HAP-1 (cell line): Measurements from ENCODE around the gene MYL12A.
"Not testable (repeated sequence)": the region's sequence is repeated elsewhere in the genome, so short reads cannot be mapped to it uniquely, and the experiment has no call there.

Source experiments
- DNase-seq, 2 experiments: peaks; one replicate each; pipeline ENCODE4 v3.0.0-alpha.2; 2016 to 2020; ENCODE audit warnings: low spot score in 2 of 2
- H3K27me3 ChIP-seq: fragments of 250-450 bp; sonication (Bioruptor Pico); 2 replicates; pipeline ENCODE4 v1.5.1; 2020; ENCODE audit warnings: low read depth, mild to moderate bottlenecking, moderate library complexity
- H3K36me3 ChIP-seq: fragments of 250-450 bp; sonication (Bioruptor Pico); replicated peaks from 2 replicates; pipeline ENCODE4 v1.5.1; 2020; ENCODE audit warnings: mild to moderate bottlenecking
- H3K4me1 ChIP-seq: fragments of 250-450 bp; sonication (Bioruptor Pico); 2 replicates; pipeline ENCODE4 v1.5.1; 2020; ENCODE audit warnings: mild to moderate bottlenecking
- H3K4me3 ChIP-seq: fragments of 250-450 bp; sonication (Bioruptor Pico); 2 replicates; pipeline ENCODE4 v1.5.1; 2020; ENCODE audit warnings: mild to moderate bottlenecking, moderate library complexity
- H3K9me3 ChIP-seq: fragments of 250-450 bp; sonication (Bioruptor Pico); 2 replicates; pipeline ENCODE4 v1.5.1; 2020; ENCODE audit warnings: mild to moderate bottlenecking, moderate library complexity
- in situ Hi-C: fragments of 300-500 bp; cut with MboI; formaldehyde crosslinking; loops from 3 replicates; pipeline ENCODE4 v1.14.3; 2020; ENCODE audit warnings: low sequenced_read_pairs, inconsistent platforms, mixed read lengths

MYL12A gene

GRCh38 chr18:3217948-3218647 lies 29.5 kb upstream of the MYL12A start:
- Histone ChIP-seq H3K36me3 (no peaks in the 10 kb centered on the region), H3K4me3 (no peak overlapping the region), H3K9me3 (no peaks in the 10 kb centered on the region), H3K27me3 (no peaks in the 10 kb centered on the region), H3K4me1 (peaks cover 1% of the 10 kb centered on the region)
- DNase-seq: peak; percentile 12 to 30
- in situ Hi-C loops: no loop called here

DNA sequence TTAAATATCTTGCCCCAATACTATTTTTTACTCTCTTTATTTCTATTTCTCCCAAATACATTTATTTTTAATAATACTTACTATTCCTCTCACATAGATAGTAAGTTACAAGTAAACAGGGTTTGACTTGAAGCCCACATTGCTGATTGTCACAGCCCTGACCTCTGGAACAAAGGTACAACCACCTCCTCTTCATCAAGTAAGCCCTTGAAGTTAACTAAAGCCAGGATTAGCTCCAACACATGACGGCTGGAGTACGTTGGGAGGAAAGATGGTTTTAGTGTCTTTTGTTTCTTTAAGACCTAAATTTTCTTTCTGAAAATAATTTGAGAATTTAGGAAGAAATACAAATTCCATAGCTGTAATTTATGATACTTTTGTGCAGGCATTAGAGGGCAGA lies 28.8 kb upstream of the MYL12A start:
- no peaks in the 10 kb centered on the region for H3K36me3 ChIP-seq
- H3K9me3 ChIP-seq: no peaks in the 10 kb centered on the region
- no peak for DNase-seq
- H3K4me3 ChIP-seq: no peak overlapping the region
- no peaks in the 10 kb centered on the region for H3K27me3 ChIP-seq
- in situ Hi-C loops: no loop called here
- H3K4me1 ChIP-seq: peaks cover 9% of the 10 kb centered on the region

DNA sequence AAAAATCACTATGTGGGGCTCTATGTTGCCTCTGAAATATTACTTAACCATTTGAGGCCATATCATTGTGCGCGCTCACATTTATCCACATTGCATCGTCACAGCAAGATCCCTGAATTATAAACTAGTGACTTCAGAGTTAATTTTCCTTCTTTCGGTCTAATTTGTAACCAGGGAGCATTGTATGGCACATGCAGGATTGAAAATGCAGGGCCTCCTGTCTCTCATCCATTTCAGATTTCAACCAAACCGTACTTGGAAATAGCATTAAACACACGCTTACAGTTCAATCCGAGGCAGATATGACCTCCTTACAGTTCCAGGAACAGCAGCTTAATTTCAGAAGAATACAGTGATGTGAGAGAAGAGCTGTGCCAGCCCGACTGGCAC lies 28.4 kb upstream of the MYL12A start:
- H3K4me3 ChIP-seq: no peak overlapping the region
- no peaks in the 10 kb centered on the region for H3K9me3 ChIP-seq
- in situ Hi-C loops: no loop called here
- no peaks in the 10 kb centered on the region for H3K27me3 ChIP-seq
- DNase-seq: no peak
- no peaks in the 10 kb centered on the region for H3K36me3 ChIP-seq
- H3K4me1 ChIP-seq: peaks cover 9% of the 10 kb centered on the region

DNA sequence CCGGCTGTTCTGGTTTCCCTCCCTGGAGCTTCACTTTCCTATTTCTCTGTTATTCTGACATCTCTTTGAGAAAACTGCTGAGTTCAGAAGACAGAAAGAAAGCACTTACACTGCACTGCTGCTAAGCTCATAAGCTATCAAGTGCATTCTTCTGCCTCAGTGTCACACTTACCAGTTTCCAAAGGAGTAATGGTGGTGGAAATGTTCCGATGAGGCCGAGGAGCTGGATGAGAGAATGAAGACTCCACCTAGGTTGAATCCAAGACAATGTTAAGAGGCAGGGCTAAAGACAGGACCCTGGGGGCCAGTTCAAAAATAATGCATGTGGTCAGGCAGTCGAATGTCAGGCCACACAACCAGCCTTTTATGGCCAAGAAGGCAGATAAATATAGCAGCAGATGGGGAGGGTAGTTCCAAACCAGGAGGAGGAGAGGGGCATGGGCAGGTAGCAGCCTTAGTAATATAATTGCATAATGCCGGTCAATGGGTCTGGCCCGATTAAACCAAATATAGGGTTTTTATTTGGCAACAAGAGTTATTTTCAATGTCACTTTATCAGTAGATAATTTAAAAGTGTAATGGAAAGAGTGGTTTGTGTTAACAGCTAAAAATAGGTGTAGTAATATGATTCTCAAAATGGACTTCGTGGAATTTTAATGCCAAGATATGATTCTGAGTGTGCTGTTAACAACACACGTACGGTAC lies 27.8 kb upstream of the MYL12A start, which contains the start of gene MYOM1:
Gene MYOM1, minus strand, starts transcription at position 338 of the 705 bp plus-strand sequence. CDS start 4,745 bp downstream, outside the sequence.
- Histone ChIP-seq H3K4me3 (no peak within 1 kb of the TSS), H3K9me3 (no peaks in the 10 kb centered on the region), H3K27me3 (no peaks in the 10 kb centered on the region), H3K36me3 (no peaks in the 10 kb centered on the region), H3K4me1 (peaks cover 9% of the 10 kb centered on the region)
- in situ Hi-C loops: no loop called here
- DNase-seq: no peak

GRCh38 chr18:3220868-3221267 lies 26.7 kb upstream of the MYL12A start:
- H3K27me3 ChIP-seq, H3K36me3 ChIP-seq, H3K4me1 ChIP-seq, DNase-seq, in situ Hi-C loops, H3K4me3 ChIP-seq, H3K9me3 ChIP-seq: not testable (repeated sequence)

DNA sequence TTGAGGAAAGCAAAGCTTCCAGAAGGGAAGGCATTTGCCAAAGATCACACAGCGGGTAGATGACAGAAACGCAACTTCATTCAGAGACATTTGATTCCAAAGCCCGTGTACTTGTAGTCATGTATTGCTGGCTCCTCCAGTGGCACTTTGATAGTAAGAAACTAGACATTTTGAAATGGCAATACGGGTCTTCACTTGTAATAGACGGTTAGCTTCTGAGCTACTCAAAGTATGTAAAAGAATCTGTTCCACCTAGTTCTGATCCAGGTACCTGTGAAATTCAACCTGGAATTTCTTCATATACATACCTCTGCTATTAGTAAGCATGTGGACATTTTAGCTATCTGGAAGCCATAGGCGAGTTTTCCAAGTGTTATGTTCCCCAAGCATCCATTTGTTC lies 26.1 kb upstream of the MYL12A start:
- no peak for DNase-seq
- Histone ChIP-seq H3K27me3 (no peaks in the 10 kb centered on the region), H3K4me1 (peaks cover 9% of the 10 kb centered on the region), H3K4me3 (no peak overlapping the region), H3K36me3 (no peaks in the 10 kb centered on the region), H3K9me3 (no peaks in the 10 kb centered on the region)
- in situ Hi-C loops: no loop called here

- H3K9me3 ChIP-seq: no peaks in the 10 kb centered on the region
- no peak overlapping the region for H3K4me3 ChIP-seq
- no peak for DNase-seq
- no peaks in the 10 kb centered on the region for H3K27me3 ChIP-seq
- H3K4me1 ChIP-seq: peaks cover 9% of the 10 kb centered on the region
- no peaks in the 10 kb centered on the region for H3K36me3 ChIP-seq
- in situ Hi-C loops: no loop called here
Observed at GRCh38 chr18:3223356-3223755, 24.2 kb upstream of the MYL12A start.

DNA sequence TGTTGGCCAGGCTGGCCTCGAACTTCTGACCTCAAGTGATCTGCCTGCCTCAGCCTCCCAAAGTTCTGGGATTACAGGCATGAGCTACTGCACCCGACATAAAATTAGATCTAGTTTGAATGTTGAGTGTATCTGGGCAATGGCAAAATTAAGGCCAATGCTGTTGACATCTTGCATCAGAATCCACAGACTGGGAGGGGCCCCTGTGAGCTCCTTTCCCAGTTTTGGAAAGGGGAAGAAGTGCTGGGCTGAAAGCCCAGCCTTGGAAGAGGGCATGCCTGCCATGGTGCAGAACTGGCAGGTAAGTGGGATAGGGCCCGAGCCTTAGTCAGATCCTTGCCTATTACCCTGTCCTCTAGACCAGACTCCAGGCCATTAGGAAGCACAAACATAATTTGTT lies 23.4 kb upstream of the MYL12A start:
- Histone ChIP-seq H3K9me3 (no peaks in the 10 kb centered on the region), H3K4me1 (peaks cover 9% of the 10 kb centered on the region), H3K27me3 (no peaks in the 10 kb centered on the region), H3K4me3 (no peak overlapping the region), H3K36me3 (no peaks in the 10 kb centered on the region)
- no peak for DNase-seq
- in situ Hi-C loops: no loop called here

GRCh38 chr18:3225588-3225987 lies 22.0 kb upstream of the MYL12A start:
- no peak overlapping the region for H3K4me3 ChIP-seq
- DNase-seq: no peak
- H3K36me3 ChIP-seq: no peaks in the 10 kb centered on the region
- H3K27me3 ChIP-seq: no peaks in the 10 kb centered on the region
- H3K9me3 ChIP-seq: no peaks in the 10 kb centered on the region
- in situ Hi-C loops: no loop called here
- peaks cover 10% of the 10 kb centered on the region for H3K4me1 ChIP-seq

GRCh38 chr18:3226048-3226447 lies 21.6 kb upstream of the MYL12A start:
- no peaks in the 10 kb centered on the region for H3K36me3 ChIP-seq
- peaks cover 15% of the 10 kb centered on the region for H3K4me1 ChIP-seq
- no peaks in the 10 kb centered on the region for H3K9me3 ChIP-seq
- no peaks in the 10 kb centered on the region for H3K27me3 ChIP-seq
- DNase-seq: no peak
- no peak overlapping the region for H3K4me3 ChIP-seq
- in situ Hi-C loops: no loop called here

- no peaks in the 10 kb centered on the region for H3K27me3 ChIP-seq
- H3K4me3 ChIP-seq: no peak overlapping the region
- in situ Hi-C loops: no loop called here
- H3K4me1 ChIP-seq: peaks cover 8% of the 10 kb centered on the region
- H3K9me3 ChIP-seq: no peaks in the 10 kb centered on the region
- DNase-seq: peak; percentile 47 to 72
- no peaks in the 10 kb centered on the region for H3K36me3 ChIP-seq
Observed at GRCh38 chr18:3230401-3231334, 16.9 kb upstream of the MYL12A start.

DNA sequence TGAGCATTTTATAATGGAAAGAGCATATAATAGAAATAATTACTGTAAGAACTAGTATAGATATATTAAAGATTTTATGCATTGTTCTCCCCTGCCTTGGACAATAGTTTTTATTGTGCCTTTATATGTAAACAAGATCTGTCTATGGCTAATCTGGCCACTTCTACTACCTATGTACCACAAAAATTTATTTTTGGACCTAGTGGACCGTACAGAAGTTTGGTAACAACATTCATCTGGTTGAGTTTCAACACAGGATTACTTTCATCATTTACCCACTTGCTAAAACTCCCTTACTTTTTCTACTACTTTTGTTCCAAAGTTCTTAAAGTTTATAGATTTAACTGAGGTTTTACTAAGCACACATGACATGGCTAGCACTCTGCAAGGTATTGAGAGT lies 14.6 kb upstream of the MYL12A start:
- no peaks in the 10 kb centered on the region for H3K27me3 ChIP-seq
- no peaks in the 10 kb centered on the region for H3K36me3 ChIP-seq
- no peak for DNase-seq
- H3K9me3 ChIP-seq: no peaks in the 10 kb centered on the region
- no peak overlapping the region for H3K4me3 ChIP-seq
- in situ Hi-C loops: no loop called here
- peaks cover 8% of the 10 kb centered on the region for H3K4me1 ChIP-seq

DNA sequence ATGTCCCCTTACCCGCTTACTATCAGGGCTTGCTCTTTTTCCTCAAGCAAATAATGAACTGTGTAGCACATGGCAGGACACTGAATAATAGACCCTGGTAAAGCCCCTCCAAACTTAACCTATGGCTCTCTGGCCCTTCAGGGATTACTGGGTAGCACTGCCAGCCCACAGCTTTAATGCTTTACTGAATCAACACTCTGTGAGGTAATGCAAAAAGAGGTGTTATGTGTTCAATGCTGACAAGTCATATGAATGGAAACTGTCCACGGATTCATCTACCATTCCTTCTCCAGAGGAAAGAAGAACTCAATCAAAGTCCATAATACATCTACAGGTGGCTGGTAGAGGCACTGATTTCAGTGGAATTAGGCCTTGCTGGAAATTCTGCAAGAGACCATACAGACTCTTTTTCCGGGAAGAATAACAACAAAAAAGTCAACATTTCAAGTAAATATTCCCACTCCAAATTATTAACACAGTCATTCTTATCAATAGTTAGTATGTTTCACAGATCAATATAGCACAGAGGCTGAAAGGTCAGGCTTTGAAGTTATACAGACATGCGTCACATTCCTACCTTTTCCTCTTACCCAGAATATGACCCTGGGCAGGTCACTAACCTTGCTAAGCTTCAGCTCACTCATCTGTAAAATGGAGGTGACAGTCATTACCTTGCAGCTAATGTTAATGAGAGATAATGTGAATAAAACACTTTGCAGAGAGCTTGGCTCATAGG lies 14.0 kb upstream of the MYL12A start:
- in situ Hi-C loops: no loop called here
- no peak overlapping the region for H3K4me3 ChIP-seq
- peaks cover 8% of the 10 kb centered on the region for H3K4me1 ChIP-seq
- H3K27me3 ChIP-seq: no peaks in the 10 kb centered on the region
- DNase-seq: no peak
- no peaks in the 10 kb centered on the region for H3K9me3 ChIP-seq
- H3K36me3 ChIP-seq: no peaks in the 10 kb centered on the region
